Skeletal muscle satellite cell (primary cell): ENCODE data around the gene CCNT1. TPM values are rescaled to one million over a fixed set of nuclear protein-coding genes. Genes with fewer than 3 reads are reported as not detected.
A peak's percentile ranks its signal among the peaks of the same experiment; 100 is the strongest.

Experiments used
- small RNA-seq: library from RNA; depleted of rRNA; stranded (forward); fragments of <200 nt; gene quantifications from one replicate; pipeline ENCODE3, GENCODE V24; 2012

CCNT1 gene

Small RNA genes within 50 kb of the gene (small RNA-seq; reads per million reads assigned to genes)
- gene MIR1291: not detected
- 3,111 reads per million, percentile 100 among the genes with 10 or more reads in this experiment for gene SNORA2A
- gene SNORA2B: 181 reads per million, percentile 98 among the genes with 10 or more reads in this experiment
- gene SNORA2C: 37.7 reads per million, percentile 95 among the genes with 10 or more reads in this experiment
